Muscle layer of colon (tissue), 2 donors: ENCODE data around the gene RHBDF1.
"Not testable (repeated sequence)": the region's sequence is repeated elsewhere in the genome, so short reads cannot be mapped to it uniquely, and the experiment has no call there.

Source experiments
- H3K27ac ChIP-seq: one replicate; pipeline ENCODE4 v1.7.0; 2013; ENCODE audit warnings: low read depth, mild to moderate bottlenecking, low read length, moderate library complexity
- H3K27me3 ChIP-seq, 2 donors: one replicate each; pipeline ENCODE4 v1.7.0; 2013; ENCODE audit warnings: low read length in 2 of 2, mild to moderate bottlenecking in 2 of 2; ENCODE audit not compliant: insufficient read depth in 2 of 2, control insufficient read depth in 1 of 2
- H3K36me3 ChIP-seq: one replicate; pipeline ENCODE4 v1.7.0; 2013; ENCODE audit warnings: mild to moderate bottlenecking, low read length; ENCODE audit not compliant: insufficient read depth
- H3K4me1 ChIP-seq: one replicate; pipeline ENCODE4 v1.7.0; 2013; ENCODE audit warnings: mild to moderate bottlenecking, low read length; ENCODE audit not compliant: insufficient read depth
- H3K4me3 ChIP-seq, 2 donors: one replicate each; pipeline ENCODE4 v1.7.0; 2013; ENCODE audit warnings: low read length in 2 of 2, low read depth in 1 of 2, mild to moderate bottlenecking in 1 of 2, moderate library complexity in 1 of 2
- H3K9ac ChIP-seq: one replicate; pipeline ENCODE4 v1.7.0; 2013; ENCODE audit warnings: low read length
- H3K9me3 ChIP-seq: one replicate; pipeline ENCODE4 v1.7.0; 2013; ENCODE audit warnings: mild to moderate bottlenecking, low read length
- donor health status: abdominal sarcoma.
- donor health status: Adenocarcinoma of cecum.

The RHBDF1 gene

GRCh38 chr16:37511-37910, 34.9 kb downstream of the RHBDF1 start:
- Histone ChIP-seq H3K9ac (no peak overlapping the region), H3K9me3 (no peaks in the 10 kb centered on the region), H3K4me3 (no peak overlapping the region), H3K36me3 (no peaks in the 10 kb centered on the region), H3K4me1 (no peaks in the 10 kb centered on the region), H3K27me3 (no peaks in the 10 kb centered on the region), H3K27ac (no peak overlapping the region)

DNA sequence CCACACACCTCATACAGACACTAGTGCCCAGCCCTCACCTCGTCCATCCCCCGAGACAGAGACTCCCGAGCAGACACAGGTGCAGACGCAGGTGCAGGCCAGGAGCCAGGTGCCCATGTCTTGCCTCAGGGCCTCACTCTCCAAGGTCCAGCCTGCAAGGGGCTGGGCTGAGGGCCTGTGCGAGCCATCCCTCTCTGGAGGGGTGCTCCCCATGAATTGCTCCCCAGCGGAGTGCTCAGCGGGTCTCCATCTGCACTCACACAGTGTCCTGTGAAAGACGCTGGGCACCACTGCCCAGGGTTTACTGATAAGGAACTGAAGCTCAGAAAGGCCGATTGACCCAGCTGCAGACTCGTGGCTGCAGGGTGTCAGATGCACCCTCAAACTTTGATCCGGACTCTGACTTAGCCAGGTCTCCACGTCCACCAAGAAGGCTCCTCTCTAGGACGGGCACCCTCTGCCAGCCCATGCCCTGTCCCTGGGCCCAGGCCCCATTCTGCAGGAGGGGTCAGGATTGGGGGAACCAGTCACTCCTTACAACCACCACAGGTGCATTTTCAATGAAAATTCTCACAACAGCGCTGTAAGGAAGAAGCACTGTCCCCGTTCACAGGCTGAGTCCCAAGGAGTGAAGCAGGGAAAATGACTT, 36.0 kb downstream of the RHBDF1 start:
- no peak overlapping the region for H3K9ac ChIP-seq
- no peaks in the 10 kb centered on the region for H3K9me3 ChIP-seq
- H3K4me3 ChIP-seq, result no peak overlapping the region
- no peaks in the 10 kb centered on the region for H3K36me3 ChIP-seq
- no peak overlapping the region for H3K27ac ChIP-seq
- no peaks in the 10 kb centered on the region for H3K4me1 ChIP-seq
- H3K27me3 ChIP-seq, result no peaks in the 10 kb centered on the region

DNA sequence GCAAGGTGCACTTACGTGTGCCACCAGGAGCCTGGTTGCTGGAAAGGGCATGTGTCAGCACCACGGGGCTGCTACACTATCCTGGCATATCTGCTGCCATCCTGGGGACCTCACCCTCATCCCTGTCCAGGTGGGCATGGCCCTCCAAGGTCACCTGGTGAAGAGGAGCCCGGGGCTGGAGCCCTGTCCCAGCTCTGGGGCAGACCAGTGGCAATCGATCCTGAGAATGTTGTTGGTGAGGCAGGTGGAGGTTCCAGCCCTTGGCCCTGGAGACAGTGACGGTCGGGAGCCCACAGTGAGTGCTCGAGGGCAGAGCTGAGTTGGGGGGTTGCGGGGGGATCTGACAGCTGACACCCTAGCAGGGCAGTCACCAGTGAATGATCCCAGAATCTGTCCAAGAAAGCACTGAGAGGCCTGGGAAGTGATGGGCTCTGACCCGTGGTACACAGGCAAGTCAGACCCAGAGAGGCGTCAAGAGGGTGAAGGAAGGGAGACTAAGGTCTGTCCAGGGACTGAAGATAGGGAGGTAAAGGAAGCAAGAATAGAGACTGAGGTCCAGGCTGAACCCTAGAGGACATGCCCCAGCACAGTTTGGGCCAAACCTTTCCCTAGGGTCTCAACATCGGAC, 36.6 kb downstream of the RHBDF1 start:
- Histone ChIP-seq H3K9ac (no peak overlapping the region), H3K4me3 (no peak overlapping the region), H3K27ac (no peak overlapping the region)

GRCh38 chr16:35011-35677, 37.3 kb downstream of the RHBDF1 start:
- Histone ChIP-seq H3K9me3 (no peaks in the 10 kb centered on the region), H3K27ac (no peak overlapping the region), H3K4me3 (no peak overlapping the region), H3K36me3 (no peaks in the 10 kb centered on the region), H3K4me1 (no peaks in the 10 kb centered on the region), H3K9ac (no peak overlapping the region), H3K27me3 (no peaks in the 10 kb centered on the region)

More for the DNA sequence above, 36.6 kb downstream of the RHBDF1 start:
- Histone ChIP-seq H3K36me3 (no peaks in the 10 kb centered on the region), H3K4me1 (no peaks in the 10 kb centered on the region), H3K9me3 (no peaks in the 10 kb centered on the region), H3K27me3 (no peaks in the 10 kb centered on the region)

DNA sequence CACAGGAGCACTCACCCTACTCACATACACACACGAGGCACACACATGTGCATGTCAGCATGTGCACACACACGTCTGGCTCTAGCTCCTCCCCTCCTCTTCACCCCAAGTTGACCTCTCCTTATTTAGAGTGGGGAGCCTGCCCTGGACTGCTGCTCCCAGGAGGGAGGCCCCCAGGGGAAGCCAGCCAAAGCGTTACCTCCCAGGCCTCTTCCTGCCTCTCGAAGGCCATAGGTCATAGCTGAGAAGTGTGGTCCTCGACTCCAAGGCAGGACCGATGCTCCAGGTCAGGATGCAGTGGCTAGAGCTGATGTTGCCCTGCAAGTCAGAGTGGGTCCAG, 37.8 kb downstream of the RHBDF1 start:
- Histone ChIP-seq H3K4me3 (no peak overlapping the region), H3K36me3 (no peaks in the 10 kb centered on the region), H3K9me3 (no peaks in the 10 kb centered on the region), H3K27me3 (no peaks in the 10 kb centered on the region), H3K9ac (no peak overlapping the region), H3K27ac (no peak overlapping the region), H3K4me1 (no peaks in the 10 kb centered on the region)

DNA sequence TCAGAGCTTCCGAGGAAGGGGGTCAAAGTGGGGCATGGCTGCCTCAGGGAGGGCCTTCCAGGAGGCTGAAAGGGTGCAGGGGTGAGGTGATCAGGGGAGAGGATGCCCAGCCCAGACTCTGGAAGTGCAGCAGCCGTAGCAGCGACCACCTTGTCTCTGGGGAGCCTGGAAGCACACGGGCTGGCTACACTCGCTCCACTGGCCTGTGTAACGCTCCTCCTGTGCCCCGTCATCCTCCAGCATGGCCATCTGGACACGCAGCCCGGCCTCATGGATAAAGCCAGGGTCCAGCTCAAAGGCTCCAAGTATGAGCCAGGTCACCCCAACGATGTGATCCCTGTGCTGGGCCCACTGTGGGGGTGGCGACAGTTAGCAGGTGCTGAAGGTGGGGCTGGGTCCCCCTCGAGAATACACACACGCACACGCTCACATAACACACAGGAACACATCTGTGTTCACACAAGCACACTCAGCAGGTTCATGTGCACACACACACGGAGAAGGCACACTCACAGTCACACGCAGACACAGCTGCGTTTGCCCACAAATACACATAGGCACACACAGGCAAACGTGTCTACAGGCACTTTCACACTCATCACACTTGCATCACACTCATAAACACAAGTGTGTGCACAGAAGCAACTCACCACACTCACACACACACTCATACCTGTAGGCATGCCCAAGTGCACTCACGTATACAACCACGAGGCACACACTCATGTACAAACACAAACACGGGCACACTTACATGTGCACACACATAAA, 38.4 kb downstream of the RHBDF1 start:
- H3K36me3 ChIP-seq, result no peaks in the 10 kb centered on the region
- H3K9ac ChIP-seq, result no peak overlapping the region
- no peak overlapping the region for H3K4me3 ChIP-seq
- no peaks in the 10 kb centered on the region for H3K27me3 ChIP-seq
- no peaks in the 10 kb centered on the region for H3K9me3 ChIP-seq
- H3K4me1 ChIP-seq, result no peaks in the 10 kb centered on the region
- no peak overlapping the region for H3K27ac ChIP-seq

DNA sequence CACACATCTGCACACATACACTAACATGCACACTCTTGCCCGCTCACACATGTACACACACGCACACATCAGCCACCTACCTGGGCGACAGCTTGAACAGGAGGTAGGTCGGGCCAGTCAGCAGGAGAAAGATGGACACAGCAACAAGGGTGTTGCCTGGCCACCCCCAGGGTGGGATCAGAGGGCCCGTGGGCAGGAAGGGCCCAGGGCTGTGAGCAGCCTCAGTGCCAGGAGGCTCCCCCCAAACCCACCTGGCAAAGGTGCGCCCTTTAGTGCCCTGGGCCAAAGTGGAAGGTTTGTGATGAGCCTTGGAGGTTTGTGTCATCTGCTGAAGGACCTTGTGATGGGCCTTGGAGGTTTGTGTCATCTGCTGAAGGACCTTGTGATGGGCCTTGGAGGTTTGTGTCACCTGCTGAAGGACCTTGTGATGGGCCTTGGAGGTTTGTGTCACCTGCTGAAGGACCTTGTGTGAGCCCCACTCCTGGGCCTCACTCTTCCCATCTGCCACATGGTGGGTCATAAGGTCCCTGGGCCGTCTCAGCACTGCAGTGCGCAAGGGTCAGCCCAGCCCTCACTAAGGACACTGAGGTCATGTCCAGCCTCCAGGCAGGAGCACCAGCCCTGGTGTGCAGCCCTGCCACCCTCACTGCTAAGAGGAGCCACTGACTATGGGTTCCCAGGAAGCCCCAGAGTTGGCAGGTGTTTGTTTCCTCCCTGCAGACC, 39.1 kb downstream of the RHBDF1 start:
- H3K27ac ChIP-seq, H3K4me3 ChIP-seq, H3K9ac ChIP-seq, H3K36me3 ChIP-seq, H3K9me3 ChIP-seq, H3K27me3 ChIP-seq, H3K4me1 ChIP-seq: not testable (repeated sequence)

- H3K4me1 ChIP-seq, H3K9ac ChIP-seq, H3K36me3 ChIP-seq, H3K9me3 ChIP-seq, H3K27me3 ChIP-seq, H3K27ac ChIP-seq, H3K4me3 ChIP-seq: not testable (repeated sequence)
Measured at GRCh38 chr16:30627-31026, 41.8 kb downstream of the RHBDF1 start.

GRCh38 chr16:25926-26348, 46.5 kb downstream of the RHBDF1 start:
- H3K27me3 ChIP-seq, H3K27ac ChIP-seq, H3K9ac ChIP-seq, H3K4me1 ChIP-seq, H3K9me3 ChIP-seq, H3K4me3 ChIP-seq, H3K36me3 ChIP-seq: not testable (repeated sequence)

DNA sequence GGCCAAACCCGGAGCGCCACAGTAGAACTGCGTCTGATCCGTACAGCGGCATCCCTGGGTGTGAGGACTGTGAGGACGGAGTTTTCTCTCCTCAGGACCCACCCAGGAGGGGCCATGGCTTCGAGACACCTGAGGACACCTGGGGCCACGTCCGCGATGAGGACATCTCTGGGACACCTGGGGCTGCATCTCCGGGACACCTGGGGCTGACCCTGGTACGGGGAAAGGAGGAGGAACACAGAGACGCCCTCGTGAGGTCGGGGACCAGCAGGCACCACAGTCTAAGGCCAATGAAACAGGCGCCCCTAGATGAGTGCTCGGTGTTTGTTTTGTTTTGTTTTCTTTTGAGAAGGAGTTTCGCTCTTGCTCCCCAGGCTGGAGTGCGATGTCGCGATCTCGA, 48.3 kb downstream of the RHBDF1 start:
- not testable (repeated sequence) for H3K9ac ChIP-seq, H3K9me3 ChIP-seq, H3K27me3 ChIP-seq, H3K36me3 ChIP-seq, H3K27ac ChIP-seq, H3K4me3 ChIP-seq, H3K4me1 ChIP-seq

DNA sequence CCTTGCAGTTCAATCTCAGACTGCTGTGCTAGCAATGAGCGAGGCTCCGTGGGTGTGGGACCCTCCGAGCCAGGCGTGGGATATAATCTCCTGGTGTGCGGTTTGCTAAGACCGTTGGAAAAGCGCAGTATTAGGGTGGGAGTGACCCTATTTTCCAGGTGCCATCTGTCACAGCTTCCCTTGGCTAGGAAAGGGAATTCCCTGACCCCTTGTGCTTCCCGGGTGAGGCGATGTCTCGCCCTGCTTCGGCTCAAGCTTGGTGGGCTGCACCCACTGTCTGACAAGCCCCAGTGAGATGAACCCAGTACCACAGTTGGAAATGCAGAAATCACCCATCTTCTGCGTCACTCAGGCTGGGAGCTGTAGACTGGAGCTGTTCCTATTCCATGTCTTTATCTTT, 51.5 kb downstream of the RHBDF1 start:
- not testable (repeated sequence) for H3K9ac ChIP-seq, H3K4me3 ChIP-seq, H3K27ac ChIP-seq, H3K36me3 ChIP-seq, H3K4me1 ChIP-seq, H3K9me3 ChIP-seq, H3K27me3 ChIP-seq
